Testis (tissue), 3 donors: ENCODE results near the gene C19orf53. TPM values are rescaled to one million over a fixed set of nuclear protein-coding genes. Genes with fewer than 3 reads are reported as not detected.

Experiments
- DNase-seq: peaks from one replicate; pipeline ENCODE4 v3.0.0-alpha.2; 2019
- H3K27ac ChIP-seq, 2 donors: fragments of 200-600 bp; sonication (generic); one replicate each; pipeline ENCODE4 v1.5.1; 2019
- H3K27me3 ChIP-seq: fragments of 200-600 bp; sonication (generic); one replicate; pipeline ENCODE4 v1.5.1; 2019
- H3K36me3 ChIP-seq: fragments of 200-600 bp; sonication (generic); one replicate; pipeline ENCODE4 v1.5.1; 2017; ENCODE audit warnings: low read depth; ENCODE audit errors: missing control alignments
- H3K4me1 ChIP-seq: fragments of 200-600 bp; sonication (generic); one replicate; pipeline ENCODE4 v1.5.1; 2019
- H3K4me3 ChIP-seq, 2 donors: fragments of 200-600 bp; sonication (generic); one replicate each; pipeline ENCODE4 v1.5.1; 2017 to 2019
- H3K9me3 ChIP-seq: fragments of 200-600 bp; sonication (generic); one replicate; pipeline ENCODE4 v1.5.1; 2017
- CTCF ChIP-seq, 3 experiments: fragments of 450-650 bp in 2 of 3; fragments of 200-600 bp in 1 of 3; sonication (generic) in 1 of 3; IDR thresholded peaks; one replicate each; pipeline ENCODE4 v1.5.1; 2016 to 2019; ENCODE audit warnings: antibody characterized with exemption in 3 of 3, mild to moderate bottlenecking in 2 of 3, moderate library complexity in 1 of 3
- POLR2A ChIP-seq: fragments of 450-650 bp; IDR thresholded peaks from one replicate; pipeline ENCODE4 v1.6.1; 2017; ENCODE audit warnings: antibody characterized with exemption, mild to moderate bottlenecking, moderate library complexity
- WGBS, 2 donors: methylation state at CpG; one replicate each; pipeline ENCODE4 v1.1.5; 2018; 5-methylcytosine and 5-hydroxymethylcytosine counted together
- intact Hi-C: fragments of 100-400 bp; cut with DNase I; formaldehyde crosslinking; loops from one replicate; pipeline ENCODE4 v1.15.1; 2023; ENCODE audit warnings: low total_unique reads
- polyA plus RNA-seq: library from polyadenylated mRNA; stranded (reverse); fragments of 350-450 nt; fragmentation: Illumina TruSeq; extraction: RNeasy Lipid Tissue Mini Kit (QIAGEN cat#74804); gene quantifications from one replicate; pipeline ENCODE4 v1.2.3, GENCODE V29; 2014; ENCODE audit warnings: low read depth, low replicate concordance; ENCODE audit not compliant: insufficient read depth
- total RNA-seq, 2 donors: library from RNA; depleted of rRNA; stranded (reverse); fragments of >200 nt; gene quantifications; one replicate each; pipeline ENCODE4 v1.2.3, GENCODE V29; 2016

Gene C19orf53
- total and polyA plus RNA-seq, 3 donors from 2014 or later, result 114 to 137 (median 128) TPM

GRCh38 chr19:13765395-13766094 is 8.7 kb upstream of the C19orf53 start:
- Histone ChIP-seq H3K4me3 (peak overlapping the region in 1 of 2 donors; percentile 64), H3K36me3 (no peaks in the 10 kb centered on the region), H3K27me3 (no peaks in the 10 kb centered on the region), H3K27ac (peak overlapping the region in 1 of 2 donors; percentile 14), H3K9me3 (no peaks in the 10 kb centered on the region), H3K4me1 (no peaks in the 10 kb centered on the region)
- 59 to 62% methylated on average over 16 to 19 of the region's 19 CpGs for WGBS, 2 donors
- no peak for TF ChIP-seq CTCF (IDR thresholded peaks at IDR 0.05)
- TF ChIP-seq POLR2A, result no peak
- intact Hi-C loops, result no loop called here
- no peak for DNase-seq

GRCh38 chr19:13766095-13766481 is 8.2 kb upstream of the C19orf53 start:
- no peaks in the 10 kb centered on the region for H3K9me3 ChIP-seq
- 90 to 95% methylated on average over 3 of the region's 3 CpGs for WGBS, 2 donors
- H3K36me3 ChIP-seq, result no peaks in the 10 kb centered on the region
- intact Hi-C loops, result no loop called here
- H3K27me3 ChIP-seq, result no peaks in the 10 kb centered on the region
- DNase-seq, result no peak
- no peak for TF ChIP-seq POLR2A
- TF ChIP-seq CTCF (IDR thresholded peaks at IDR 0.05), result no peak
- no peak overlapping the region for H3K27ac ChIP-seq
- H3K4me1 ChIP-seq, result no peaks in the 10 kb centered on the region
- H3K4me3 ChIP-seq, result no peak overlapping the region

- Histone ChIP-seq H3K27ac (no peak overlapping the region), H3K4me1 (no peaks in the 10 kb centered on the region), H3K9me3 (no peaks in the 10 kb centered on the region), H3K36me3 (no peaks in the 10 kb centered on the region), H3K27me3 (no peaks in the 10 kb centered on the region), H3K4me3 (no peak overlapping the region)
- TF ChIP-seq CTCF (IDR thresholded peaks at IDR 0.05) (no peak), POLR2A (no peak)
- intact Hi-C loops, result no loop called here
- DNase-seq, result no peak
- WGBS, 2 donors, result 93 to 94% methylated on average over 18 to 19 of the region's 19 CpGs
These were observed 5.7 kb upstream of the C19orf53 start for GRCh38 chr19:13768510-13768909.

DNA sequence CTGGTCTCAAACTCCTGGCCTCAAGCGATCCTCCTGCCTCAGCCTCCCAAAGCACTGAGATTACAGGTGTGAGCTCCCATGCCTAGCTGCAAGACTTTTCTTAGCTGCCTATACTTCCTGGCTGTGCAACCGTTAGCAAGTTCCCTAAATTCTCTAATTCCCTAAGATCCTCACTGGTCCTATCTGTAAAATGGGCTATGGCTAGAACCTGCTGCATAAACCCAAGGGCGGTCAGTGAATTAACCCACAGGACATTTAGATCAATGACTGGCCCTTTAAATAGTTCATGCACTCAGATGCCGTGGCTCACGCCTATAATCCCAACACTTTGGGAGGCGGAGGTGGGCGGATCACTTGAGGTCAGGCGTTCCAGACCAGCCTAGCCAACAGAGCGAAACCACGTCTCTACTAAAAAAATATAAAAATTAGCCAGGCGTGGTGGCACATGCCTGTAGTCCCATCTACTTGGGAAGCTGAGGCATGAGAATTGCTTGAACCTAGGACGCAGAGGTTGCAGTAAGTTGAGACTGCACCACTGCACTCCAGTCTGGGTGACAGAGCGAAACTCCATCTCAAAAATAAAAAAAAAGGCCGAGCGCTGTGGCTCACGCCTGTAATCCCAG is 4.1 kb upstream of the C19orf53 start:
- intact Hi-C loops, result no loop called here
- H3K9me3 ChIP-seq, result no peaks in the 10 kb centered on the region
- H3K4me3 ChIP-seq, result no peak overlapping the region
- no peak for TF ChIP-seq POLR2A
- no peak for TF ChIP-seq CTCF (IDR thresholded peaks at IDR 0.05)
- no peak overlapping the region for H3K27ac ChIP-seq
- H3K36me3 ChIP-seq, result no peaks in the 10 kb centered on the region
- no peaks in the 10 kb centered on the region for H3K27me3 ChIP-seq
- peaks cover 6% of the 10 kb centered on the region for H3K4me1 ChIP-seq
- 82 to 91% methylated on average over 16 of the region's 16 CpGs for WGBS, 2 donors
- DNase-seq, result no peak
